ENCODE results near the gene MED15.

DNA sequence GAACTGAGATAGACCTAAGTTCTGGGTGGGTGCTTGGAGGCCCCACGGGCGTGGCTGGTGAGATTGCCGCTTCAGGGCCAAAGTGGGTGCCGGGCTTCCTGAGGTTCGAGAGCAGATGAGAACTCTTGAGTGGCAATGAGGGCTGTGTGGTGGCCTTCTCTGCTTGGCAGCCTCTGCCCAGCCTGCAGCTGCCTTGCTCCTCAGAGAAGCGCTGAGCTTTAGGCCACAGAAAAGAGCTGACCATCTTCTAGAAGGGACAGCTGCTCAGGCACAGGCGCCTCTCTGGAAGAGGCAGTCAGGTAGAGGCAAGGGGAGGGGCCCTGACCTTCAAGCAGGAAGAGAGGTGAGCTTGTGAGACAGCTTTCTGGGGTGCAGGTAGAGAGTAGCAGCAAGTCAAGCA, 72.8 kb downstream of the MED15 start:
- no peak for TF ChIP-seq CTCF (conservative IDR thresholded peaks at IDR 0.05; ENCODE audit: low read depth in 2 of 2)
- no peak for TF ChIP-seq EZH2 (IDR thresholded peaks at IDR 0.05; ENCODE audit: low read depth, unreplicated experiment)
- TF ChIP-seq JUNB (IDR thresholded peaks at IDR 0.05; ENCODE audit: unreplicated experiment) = no peak
- TF ChIP-seq, protein P1, sequence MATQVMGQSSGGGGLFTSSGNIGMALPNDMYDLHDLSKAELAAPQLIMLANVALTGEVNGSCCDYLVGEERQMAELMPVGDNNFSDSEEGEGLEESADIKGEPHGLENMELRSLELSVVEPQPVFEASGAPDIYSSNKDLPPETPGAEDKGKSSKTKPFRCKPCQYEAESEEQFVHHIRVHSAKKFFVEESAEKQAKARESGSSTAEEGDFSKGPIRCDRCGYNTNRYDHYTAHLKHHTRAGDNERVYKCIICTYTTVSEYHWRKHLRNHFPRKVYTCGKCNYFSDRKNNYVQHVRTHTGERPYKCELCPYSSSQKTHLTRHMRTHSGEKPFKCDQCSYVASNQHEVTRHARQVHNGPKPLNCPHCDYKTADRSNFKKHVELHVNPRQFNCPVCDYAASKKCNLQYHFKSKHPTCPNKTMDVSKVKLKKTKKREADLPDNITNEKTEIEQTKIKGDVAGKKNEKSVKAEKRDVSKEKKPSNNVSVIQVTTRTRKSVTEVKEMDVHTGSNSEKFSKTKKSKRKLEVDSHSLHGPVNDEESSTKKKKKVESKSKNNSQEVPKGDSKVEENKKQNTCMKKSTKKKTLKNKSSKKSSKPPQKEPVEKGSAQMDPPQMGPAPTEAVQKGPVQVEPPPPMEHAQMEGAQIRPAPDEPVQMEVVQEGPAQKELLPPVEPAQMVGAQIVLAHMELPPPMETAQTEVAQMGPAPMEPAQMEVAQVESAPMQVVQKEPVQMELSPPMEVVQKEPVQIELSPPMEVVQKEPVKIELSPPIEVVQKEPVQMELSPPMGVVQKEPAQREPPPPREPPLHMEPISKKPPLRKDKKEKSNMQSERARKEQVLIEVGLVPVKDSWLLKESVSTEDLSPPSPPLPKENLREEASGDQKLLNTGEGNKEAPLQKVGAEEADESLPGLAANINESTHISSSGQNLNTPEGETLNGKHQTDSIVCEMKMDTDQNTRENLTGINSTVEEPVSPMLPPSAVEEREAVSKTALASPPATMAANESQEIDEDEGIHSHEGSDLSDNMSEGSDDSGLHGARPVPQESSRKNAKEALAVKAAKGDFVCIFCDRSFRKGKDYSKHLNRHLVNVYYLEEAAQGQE (IDR thresholded peaks at IDR 0.05; ENCODE audit: unreplicated experiment) = no peak
- no peak for TF ChIP-seq EZH2phosphoT487 (IDR thresholded peaks at IDR 0.05; ENCODE audit: unreplicated experiment)
- TF ChIP-seq POLR2AphosphoS5 (IDR thresholded peaks at IDR 0.05; ENCODE audit: low read depth) = no peak
- no peak for TF ChIP-seq CREB1 (CRISPR knock-in tag; IDR thresholded peaks at IDR 0.05; ENCODE audit: low read depth)
- TF ChIP-seq ZNF114 (CRISPR knock-in tag; IDR thresholded peaks at IDR 0.05) = no peak
